Measurements from ENCODE around the gene GK2. TPM values are rescaled to one million over a fixed set of nuclear protein-coding genes. Genes with fewer than 3 reads are reported as not detected.

Gene GK2
- polyA plus RNA-seq, 3 donors, result not detected

GRCh38 chr4:79397951-79398350, 10.1 kb downstream of the GK2 start:
- no peak overlapping the region for H3K27ac ChIP-seq (ENCODE audit: low read depth, low read length)
- WGBS, 3 donors, result 45 to 54% (median 51%) methylated on average over 5 of the region's 5 CpGs

- H3K27ac ChIP-seq (ENCODE audit: low read depth, low read length), result no peak overlapping the region
Measured at GRCh38 chr4:79396794-79397193, 11.2 kb downstream of the GK2 start.

- 64 to 81% (median 70%) methylated on average over 2 of the region's 2 CpGs for WGBS, 3 donors
- H3K27ac ChIP-seq (ENCODE audit: low read depth, low read length), result no peak overlapping the region
Measured at GRCh38 chr4:79395841-79396240, 12.2 kb downstream of the GK2 start.

- WGBS, 3 donors, result 70 to 82% (median 82%) methylated on average over 3 of the region's 3 CpGs
- no peak overlapping the region for H3K27ac ChIP-seq (ENCODE audit: low read depth, low read length)
Measured at GRCh38 chr4:79390890-79391289, 17.1 kb downstream of the GK2 start.

- WGBS, 3 donors, result 64 to 79% (median 71%) methylated on average over 4 of the region's 4 CpGs
- H3K27ac ChIP-seq (ENCODE audit: low read depth, low read length), result no peak overlapping the region
Measured at GRCh38 chr4:79385641-79386040, 22.4 kb downstream of the GK2 start.

GRCh38 chr4:79381161-79381560, 26.9 kb downstream of the GK2 start:
- 34 to 47% (median 36%) methylated on average over 1 of the region's 1 CpG for WGBS, 3 donors
- no peak overlapping the region for H3K27ac ChIP-seq (ENCODE audit: low read depth, low read length)

GRCh38 chr4:79370026-79370425, 38.0 kb downstream of the GK2 start:
- WGBS, 3 donors, result 53 to 65% (median 56%) methylated on average over 2 of the region's 2 CpGs
- no peak overlapping the region for H3K27ac ChIP-seq (ENCODE audit: low read depth, low read length)

- no peak overlapping the region for H3K27ac ChIP-seq (ENCODE audit: low read depth, low read length)
- 89 to 92% (median 90%) methylated on average over 2 of the region's 2 CpGs for WGBS, 3 donors
Measured at GRCh38 chr4:79367096-79367495, 40.9 kb downstream of the GK2 start.

- H3K27ac ChIP-seq (ENCODE audit: low read depth, low read length), result no peak overlapping the region
Measured at GRCh38 chr4:79366422-79366821, 41.6 kb downstream of the GK2 start.

- 77 to 88% (median 84%) methylated on average over 6 of the region's 6 CpGs for WGBS, 3 donors
- H3K27ac ChIP-seq (ENCODE audit: low read depth, low read length), result no peak overlapping the region
Measured at GRCh38 chr4:79364061-79364460, 44.0 kb downstream of the GK2 start.

GRCh38 chr4:79362626-79363025, 45.4 kb downstream of the GK2 start:
- H3K27ac ChIP-seq (ENCODE audit: low read depth, low read length), result no peak overlapping the region
- WGBS, 3 donors, result 78 to 87% (median 80%) methylated on average over 4 of the region's 4 CpGs

GRCh38 chr4:79360006-79360405, 48.0 kb downstream of the GK2 start:
- H3K27ac ChIP-seq (ENCODE audit: low read depth, low read length), result no peak overlapping the region

- WGBS, 3 donors, result 87 to 97% (median 89%) methylated on average over 1 of the region's 1 CpG
- H3K27ac ChIP-seq (ENCODE audit: low read depth, low read length), result no peak overlapping the region
Measured at GRCh38 chr4:79358438-79358837, 49.6 kb downstream of the GK2 start.

- H3K27ac ChIP-seq (ENCODE audit: low read depth, low read length), result no peak overlapping the region
- WGBS, 3 donors, result 64 to 70% (median 67%) methylated on average over 8 of the region's 8 CpGs
Measured at GRCh38 chr4:79357365-79357764, 50.7 kb downstream of the GK2 start.

Other genes starting within 250 kb of the GK2 start
- not detected for gene NAA11, start 82.2 kb downstream of the GK2 start, polyA plus RNA-seq

All from adipose tissue (tissue), 3 donors.